Measurements from ENCODE around the gene DIS3.

DNA sequence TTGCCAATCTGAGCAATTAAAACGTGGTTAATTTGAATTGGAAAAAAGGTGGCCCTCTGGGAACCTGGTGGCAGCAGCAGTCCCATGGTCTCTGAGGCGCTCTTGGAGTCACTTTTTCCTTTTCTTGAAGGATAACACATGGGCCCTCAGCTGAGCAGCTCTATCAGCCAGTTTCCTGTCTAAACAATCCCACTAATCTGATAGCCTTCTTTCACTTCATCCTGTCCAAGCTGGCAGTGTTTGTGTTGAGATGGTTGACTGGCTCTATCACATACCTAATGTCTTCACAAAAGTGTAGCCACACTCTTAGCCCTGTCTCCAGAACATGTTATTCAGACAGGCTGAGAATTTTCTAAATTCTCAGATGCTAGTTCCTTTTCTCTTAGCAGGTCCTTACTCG lies 64.9 kb downstream of the DIS3 start:
- TF ChIP-seq, protein P1, sequence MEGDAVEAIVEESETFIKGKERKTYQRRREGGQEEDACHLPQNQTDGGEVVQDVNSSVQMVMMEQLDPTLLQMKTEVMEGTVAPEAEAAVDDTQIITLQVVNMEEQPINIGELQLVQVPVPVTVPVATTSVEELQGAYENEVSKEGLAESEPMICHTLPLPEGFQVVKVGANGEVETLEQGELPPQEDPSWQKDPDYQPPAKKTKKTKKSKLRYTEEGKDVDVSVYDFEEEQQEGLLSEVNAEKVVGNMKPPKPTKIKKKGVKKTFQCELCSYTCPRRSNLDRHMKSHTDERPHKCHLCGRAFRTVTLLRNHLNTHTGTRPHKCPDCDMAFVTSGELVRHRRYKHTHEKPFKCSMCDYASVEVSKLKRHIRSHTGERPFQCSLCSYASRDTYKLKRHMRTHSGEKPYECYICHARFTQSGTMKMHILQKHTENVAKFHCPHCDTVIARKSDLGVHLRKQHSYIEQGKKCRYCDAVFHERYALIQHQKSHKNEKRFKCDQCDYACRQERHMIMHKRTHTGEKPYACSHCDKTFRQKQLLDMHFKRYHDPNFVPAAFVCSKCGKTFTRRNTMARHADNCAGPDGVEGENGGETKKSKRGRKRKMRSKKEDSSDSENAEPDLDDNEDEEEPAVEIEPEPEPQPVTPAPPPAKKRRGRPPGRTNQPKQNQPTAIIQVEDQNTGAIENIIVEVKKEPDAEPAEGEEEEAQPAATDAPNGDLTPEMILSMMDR (IDR thresholded peaks at IDR 0.05), result no peak
- TF ChIP-seq POLR2AphosphoS5 (IDR thresholded peaks at IDR 0.05), result no peak
- no peak for TF ChIP-seq POLR2A (IDR thresholded peaks at IDR 0.05)
